CD14-positive monocyte (primary cell): ENCODE measurements around the gene FBXL13. TPM values are rescaled to one million over a fixed set of nuclear protein-coding genes. Genes with fewer than 3 reads are reported as not detected.

Source experiments
- DNase-seq, 3 donors: peaks; one replicate each; pipeline ENCODE4 v3.0.0-alpha.2; 2011 to 2022
- H2AFZ ChIP-seq: 2 replicates; pipeline ENCODE4 v1.6.0; 2012; ENCODE audit warnings: mild to moderate bottlenecking, low read depth, low read length, inconsistent platforms; ENCODE audit not compliant: insufficient read depth, poor library complexity, severe bottlenecking
- H3K27ac ChIP-seq, 2 donors: 1 replicate in 1 of 2; 2 replicates in 1 of 2; pipeline ENCODE4 v1.5.1; 2012 to 2013; ENCODE audit warnings: low read length in 2 of 2, control low read depth in 1 of 2, inconsistent platforms in 1 of 2, low read depth in 1 of 2, mild to moderate bottlenecking in 1 of 2
- H3K27me3 ChIP-seq, 2 donors: one replicate each; pipeline versions ENCODE4 v1.6.0 to v1.6.1; 2011 to 2013; ENCODE audit warnings: low read length in 2 of 2; ENCODE audit not compliant: control insufficient read depth in 2 of 2, insufficient read depth in 2 of 2
- H3K36me3 ChIP-seq, 2 donors: replicated peaks in 1 of 2; 1 replicate in 1 of 2; 2 replicates in 1 of 2; pipeline versions ENCODE4 v1.5.1 to v1.6.1; 2012 to 2013; ENCODE audit warnings: low read length in 2 of 2, control low read depth in 1 of 2, inconsistent platforms in 1 of 2, mild to moderate bottlenecking in 1 of 2; ENCODE audit not compliant: insufficient read depth in 2 of 2, control insufficient read depth in 1 of 2
- H3K4me1 ChIP-seq, 2 donors: 1 replicate in 1 of 2; 2 replicates in 1 of 2; pipeline versions ENCODE4 v1.5.1 to v1.6.1; 2012 to 2013; ENCODE audit warnings: low read length in 2 of 2, control low read depth in 1 of 2, inconsistent platforms in 1 of 2, mild to moderate bottlenecking in 1 of 2, moderate library complexity in 1 of 2; ENCODE audit not compliant: insufficient read depth in 2 of 2, control insufficient read depth in 1 of 2
- H3K4me2 ChIP-seq: replicated peaks from 2 replicates; pipeline ENCODE3; 2012; ENCODE audit warnings: low read length, moderate library complexity, mild to moderate bottlenecking; ENCODE audit not compliant: poor library complexity, severe bottlenecking; ENCODE audit errors: extremely low read depth
- H3K4me3 ChIP-seq, 3 experiments: fragments of 200-600 bp in 1 of 3; sonication (generic) in 1 of 3; replicated peaks in 1 of 3; 1 replicate in 2 of 3; 2 replicates in 1 of 3; pipeline ENCODE4 v1.5.1; 2011 to 2013; ENCODE audit warnings: low read length in 3 of 3, mild to moderate bottlenecking in 3 of 3, control low read depth in 2 of 3, low read depth in 2 of 3, inconsistent platforms in 1 of 3, moderate library complexity in 1 of 3
- H3K79me2 ChIP-seq: 2 replicates; pipeline ENCODE4 v1.6.0; 2012; ENCODE audit warnings: mild to moderate bottlenecking, control low read depth, inconsistent platforms, low read length, moderate library complexity; ENCODE audit not compliant: insufficient read depth
- H3K9ac ChIP-seq: 2 replicates; pipeline ENCODE4 v1.6.0; 2017; ENCODE audit warnings: low read length, mild to moderate bottlenecking; ENCODE audit not compliant: insufficient read depth, poor library complexity, severe bottlenecking
- H3K9me3 ChIP-seq, 2 donors: replicated peaks in 1 of 2; 1 replicate in 1 of 2; 2 replicates in 1 of 2; pipeline versions ENCODE4 v1.5.1 to v1.6.1; 2012 to 2013; ENCODE audit warnings: low read length in 2 of 2, control low read depth in 1 of 2; ENCODE audit not compliant: control insufficient read depth in 1 of 2, insufficient read depth in 1 of 2
- H4K20me1 ChIP-seq: 2 replicates; pipeline ENCODE4 v1.6.0; 2012; ENCODE audit warnings: mild to moderate bottlenecking, low read length, control low read depth, moderate library complexity; ENCODE audit not compliant: insufficient read depth
- H3K27ac Mint-ChIP-seq, 7 donors: one replicate each; pipeline ENCODE4 v1.8.0; 2020; ENCODE audit warnings: mild to moderate bottlenecking in 7 of 7, mixed read lengths in 7 of 7, moderate library complexity in 6 of 7, inconsistent platforms in 2 of 7
- H3K27me3 Mint-ChIP-seq, 3 donors: one replicate each; pipeline ENCODE4 v1.8.0; 2021 to 2022; ENCODE audit warnings: low read depth in 3 of 3, mild to moderate bottlenecking in 3 of 3, mixed read lengths in 3 of 3, moderate library complexity in 3 of 3, inconsistent platforms in 1 of 3
- H3K36me3 Mint-ChIP-seq, 2 donors: one replicate each; pipeline ENCODE4 v1.8.0; 2020; ENCODE audit warnings: mixed read lengths in 2 of 2, inconsistent platforms in 1 of 2, mild to moderate bottlenecking in 1 of 2
- H3K4me1 Mint-ChIP-seq: one replicate; pipeline ENCODE4 v1.8.0; 2020; ENCODE audit warnings: mild to moderate bottlenecking, mixed read lengths
- H3K4me3 Mint-ChIP-seq, 2 donors: one replicate each; pipeline ENCODE4 v1.8.0; 2020; ENCODE audit warnings: mild to moderate bottlenecking in 2 of 2, mixed read lengths in 2 of 2, moderate library complexity in 1 of 2
- H3K9me3 Mint-ChIP-seq, 7 donors: one replicate each; pipeline ENCODE4 v1.8.0; 2020 to 2022; ENCODE audit warnings: mixed read lengths in 7 of 7, mild to moderate bottlenecking in 6 of 7, moderate library complexity in 6 of 7, inconsistent platforms in 2 of 7
- WGBS: methylation state at CpG from one replicate; pipeline ENCODE4 v1.1.5; 2013; ENCODE audit warnings: missing lambda C conversion rate; ENCODE audit not compliant: insufficient coverage; 5-methylcytosine and 5-hydroxymethylcytosine counted together
- intact Hi-C, 2 donors: fragments of 100-400 bp; cut with micrococcal nuclease; formaldehyde crosslinking; loops; one replicate each; pipeline versions ENCODE4 v1.15.0 to v1.15.1; 2023
- polyA plus RNA-seq, 3 donors: library from polyadenylated mRNA; depleted of rRNA in 1 of 3; unstranded in 2 of 3; stranded (reverse) in 1 of 3; fragments of 300-500 nt in 2 of 3; fragments of >200 nt in 1 of 3; fragmentation: Illumina TruSeq in 2 of 3; gene quantifications; 1 replicate in 2 of 3; 2 replicates in 1 of 3; pipeline ENCODE4 v1.2.3, GENCODE V29; 2012 to 2021
- TF ChIP-seq, protein P1 (sequence below): fragments of 200-600 bp; IDR thresholded peaks from one replicate; pipeline ENCODE4 v1.8.0; 2022; ENCODE audit warnings: antibody characterized with exemption, mild to moderate bottlenecking

FBXL13 gene
- polyA plus RNA-seq, 3 donors, result 0.05 TPM; not detected in 2

- no peaks in the 10 kb centered on the region for H3K27me3 Mint-ChIP-seq
- intact Hi-C loops, result no loop called here
- Histone ChIP-seq H3K79me2 (no peaks in the 10 kb centered on the region), H3K4me1 (peaks cover 21 to 22% of the 10 kb centered on the region in 2 donors), H3K36me3 (no peaks in the 10 kb centered on the region), H3K27me3 (no peaks in the 10 kb centered on the region), H3K4me2 (peak overlapping the region; percentile 40), H4K20me1 (no peaks in the 10 kb centered on the region), H2AFZ (peak overlapping the region; percentile 71), H3K4me3 (no peak overlapping the region), H3K9me3 (no peaks in the 10 kb centered on the region), H3K27ac (peak overlapping the region in 1 of 2 donors; percentile 65), H3K9ac (no peak overlapping the region)
- peak overlapping the region; percentile 40 to 78 (median 48) for H3K27ac Mint-ChIP-seq
- peaks cover 23% of the 10 kb centered on the region for H3K4me1 Mint-ChIP-seq
- no CpG with 5 or more reads among the region's 6 CpGs for WGBS
- DNase-seq, result peak in 2 of 3 donors; percentile 10 to 20
- peak overlapping the region in 1 of 2 donors; percentile 15 for H3K4me3 Mint-ChIP-seq
- peaks cover 0 to 3% (median 0%) of the 10 kb centered on the region in 7 donors for H3K9me3 Mint-ChIP-seq
- TF ChIP-seq, protein P1, sequence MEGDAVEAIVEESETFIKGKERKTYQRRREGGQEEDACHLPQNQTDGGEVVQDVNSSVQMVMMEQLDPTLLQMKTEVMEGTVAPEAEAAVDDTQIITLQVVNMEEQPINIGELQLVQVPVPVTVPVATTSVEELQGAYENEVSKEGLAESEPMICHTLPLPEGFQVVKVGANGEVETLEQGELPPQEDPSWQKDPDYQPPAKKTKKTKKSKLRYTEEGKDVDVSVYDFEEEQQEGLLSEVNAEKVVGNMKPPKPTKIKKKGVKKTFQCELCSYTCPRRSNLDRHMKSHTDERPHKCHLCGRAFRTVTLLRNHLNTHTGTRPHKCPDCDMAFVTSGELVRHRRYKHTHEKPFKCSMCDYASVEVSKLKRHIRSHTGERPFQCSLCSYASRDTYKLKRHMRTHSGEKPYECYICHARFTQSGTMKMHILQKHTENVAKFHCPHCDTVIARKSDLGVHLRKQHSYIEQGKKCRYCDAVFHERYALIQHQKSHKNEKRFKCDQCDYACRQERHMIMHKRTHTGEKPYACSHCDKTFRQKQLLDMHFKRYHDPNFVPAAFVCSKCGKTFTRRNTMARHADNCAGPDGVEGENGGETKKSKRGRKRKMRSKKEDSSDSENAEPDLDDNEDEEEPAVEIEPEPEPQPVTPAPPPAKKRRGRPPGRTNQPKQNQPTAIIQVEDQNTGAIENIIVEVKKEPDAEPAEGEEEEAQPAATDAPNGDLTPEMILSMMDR, result no peak
- no peaks in the 10 kb centered on the region for H3K36me3 Mint-ChIP-seq
These were observed 139.0 kb downstream of the FBXL13 start for GRCh38 chr7:102935450-102936115.

GRCh38 chr7:102934701-102935100 is 139.9 kb downstream of the FBXL13 start:
- no peaks in the 10 kb centered on the region for H3K27me3 ChIP-seq
- H3K4me2 ChIP-seq, result no peak overlapping the region
- Mint-ChIP-seq H3K27me3 (no peaks in the 10 kb centered on the region), H3K4me3 (no peak overlapping the region), H3K27ac (no peak overlapping the region), H3K4me1 (peaks cover 23% of the 10 kb centered on the region), H3K9me3 (no peaks in the 10 kb centered on the region), H3K36me3 (no peaks in the 10 kb centered on the region)
- TF ChIP-seq, protein P1, result no peak
- H2AFZ ChIP-seq, result no peak overlapping the region
- no peak overlapping the region for H3K4me3 ChIP-seq
- intact Hi-C loops, result no loop called here
- no peak for DNase-seq
- H3K27ac ChIP-seq, result no peak overlapping the region
- WGBS, result no CpG with 5 or more reads among the region's 3 CpGs
- H3K4me1 ChIP-seq, result peaks cover 21 to 22% of the 10 kb centered on the region in 2 donors
- H3K9me3 ChIP-seq, result no peaks in the 10 kb centered on the region
- H3K79me2 ChIP-seq, result no peaks in the 10 kb centered on the region
- H3K9ac ChIP-seq, result no peak overlapping the region
- no peaks in the 10 kb centered on the region for H3K36me3 ChIP-seq
- no peaks in the 10 kb centered on the region for H4K20me1 ChIP-seq
